ENCODE results near the gene IFIT3.
A peak's percentile ranks its signal among the peaks of the same experiment; 100 is the strongest.
"Not testable (repeated sequence)": the region's sequence is repeated elsewhere in the genome, so short reads cannot be mapped to it uniquely, and the experiment has no call there.

IFIT3 gene

DNA sequence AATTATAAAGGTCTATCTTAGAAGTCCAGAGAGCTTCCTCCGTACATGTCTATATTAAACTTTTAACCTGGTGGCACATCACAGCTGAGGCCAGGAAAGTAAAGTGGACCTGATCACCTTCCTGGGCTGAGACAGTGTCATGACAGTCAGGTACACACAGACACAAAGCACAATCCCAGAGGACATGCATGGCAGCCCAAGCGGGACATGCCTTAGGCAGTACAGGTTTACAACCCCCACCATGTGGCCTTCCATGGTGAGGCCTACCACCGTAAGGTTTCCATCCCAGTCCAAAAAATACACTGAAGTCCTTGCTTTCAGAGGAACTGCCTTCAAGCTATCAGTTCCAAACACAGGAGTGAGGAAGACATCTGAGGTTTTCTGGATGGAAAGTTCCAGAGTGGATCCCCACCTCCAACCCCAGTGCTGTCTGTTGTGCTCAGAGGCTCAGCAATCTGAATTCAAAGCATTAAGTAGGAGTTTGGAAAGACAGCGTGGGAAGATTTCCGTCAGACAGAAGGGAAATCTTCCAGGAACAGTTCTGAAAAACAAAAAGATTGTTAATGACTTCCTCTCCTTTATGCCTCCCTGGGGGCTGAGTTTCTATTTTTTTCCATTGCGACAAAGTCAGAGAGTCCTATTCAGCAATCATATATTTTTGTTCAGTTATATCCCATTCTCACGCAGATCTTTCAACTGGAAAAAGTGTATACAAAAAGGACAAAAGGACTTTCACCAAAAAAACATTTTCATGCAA, 20.1 kb downstream of the IFIT3 start:
- no peak for TF ChIP-seq ZFX (IDR thresholded peaks at IDR 0.05; ENCODE audit: borderline replicate concordance)
- TF ChIP-seq, protein P1, sequence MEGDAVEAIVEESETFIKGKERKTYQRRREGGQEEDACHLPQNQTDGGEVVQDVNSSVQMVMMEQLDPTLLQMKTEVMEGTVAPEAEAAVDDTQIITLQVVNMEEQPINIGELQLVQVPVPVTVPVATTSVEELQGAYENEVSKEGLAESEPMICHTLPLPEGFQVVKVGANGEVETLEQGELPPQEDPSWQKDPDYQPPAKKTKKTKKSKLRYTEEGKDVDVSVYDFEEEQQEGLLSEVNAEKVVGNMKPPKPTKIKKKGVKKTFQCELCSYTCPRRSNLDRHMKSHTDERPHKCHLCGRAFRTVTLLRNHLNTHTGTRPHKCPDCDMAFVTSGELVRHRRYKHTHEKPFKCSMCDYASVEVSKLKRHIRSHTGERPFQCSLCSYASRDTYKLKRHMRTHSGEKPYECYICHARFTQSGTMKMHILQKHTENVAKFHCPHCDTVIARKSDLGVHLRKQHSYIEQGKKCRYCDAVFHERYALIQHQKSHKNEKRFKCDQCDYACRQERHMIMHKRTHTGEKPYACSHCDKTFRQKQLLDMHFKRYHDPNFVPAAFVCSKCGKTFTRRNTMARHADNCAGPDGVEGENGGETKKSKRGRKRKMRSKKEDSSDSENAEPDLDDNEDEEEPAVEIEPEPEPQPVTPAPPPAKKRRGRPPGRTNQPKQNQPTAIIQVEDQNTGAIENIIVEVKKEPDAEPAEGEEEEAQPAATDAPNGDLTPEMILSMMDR (IDR thresholded peaks at IDR 0.05): no peak
- H3K27ac ChIP-seq: no peak overlapping the region

DNA sequence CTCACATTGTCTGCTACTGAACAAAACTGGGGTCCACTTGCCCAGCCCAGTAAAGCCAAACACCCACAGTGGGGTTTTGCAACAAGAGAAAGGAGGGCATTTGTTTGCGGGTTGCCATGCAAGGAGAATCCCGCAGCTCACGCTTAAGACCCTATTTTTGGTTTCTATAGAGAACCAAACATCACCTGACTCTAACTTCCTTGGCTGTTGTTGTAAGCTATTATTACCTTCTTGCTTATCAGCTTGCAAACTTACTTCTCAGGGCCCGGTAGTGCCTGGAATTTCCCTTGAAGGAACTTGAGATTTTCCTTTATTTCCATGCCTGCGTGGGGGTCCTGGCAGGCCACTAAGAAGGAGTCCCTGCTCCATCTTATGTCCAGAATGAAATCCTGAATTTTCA, 20.7 kb downstream of the IFIT3 start:
- TF ChIP-seq, protein P1 (IDR thresholded peaks at IDR 0.05): no peak
- TF ChIP-seq ZFX (IDR thresholded peaks at IDR 0.05; ENCODE audit: borderline replicate concordance): no peak
- H3K27ac ChIP-seq: no peak overlapping the region

DNA sequence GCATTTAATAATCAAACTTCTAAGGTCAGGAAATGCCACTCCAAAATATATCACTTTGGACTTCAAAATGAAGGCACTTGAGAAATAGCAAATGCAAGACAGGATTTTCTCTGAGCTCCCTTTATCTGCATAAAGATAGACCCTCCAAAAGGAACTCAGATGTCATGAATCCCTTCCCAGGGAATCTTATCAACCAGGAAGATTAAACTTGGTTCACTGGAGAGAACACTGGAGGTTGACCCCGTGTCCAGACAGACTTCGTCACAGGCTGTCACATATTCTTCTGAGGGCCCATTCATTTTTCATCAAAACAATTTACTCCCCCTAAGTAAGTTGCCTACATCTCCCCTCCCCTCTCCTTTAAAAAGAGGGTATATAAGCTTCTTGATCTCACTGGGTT, 21.2 kb downstream of the IFIT3 start:
- H3K27ac ChIP-seq: no peak overlapping the region
- TF ChIP-seq ZFX (IDR thresholded peaks at IDR 0.05; ENCODE audit: borderline replicate concordance): no peak
- TF ChIP-seq, protein P1 (IDR thresholded peaks at IDR 0.05): no peak

DNA sequence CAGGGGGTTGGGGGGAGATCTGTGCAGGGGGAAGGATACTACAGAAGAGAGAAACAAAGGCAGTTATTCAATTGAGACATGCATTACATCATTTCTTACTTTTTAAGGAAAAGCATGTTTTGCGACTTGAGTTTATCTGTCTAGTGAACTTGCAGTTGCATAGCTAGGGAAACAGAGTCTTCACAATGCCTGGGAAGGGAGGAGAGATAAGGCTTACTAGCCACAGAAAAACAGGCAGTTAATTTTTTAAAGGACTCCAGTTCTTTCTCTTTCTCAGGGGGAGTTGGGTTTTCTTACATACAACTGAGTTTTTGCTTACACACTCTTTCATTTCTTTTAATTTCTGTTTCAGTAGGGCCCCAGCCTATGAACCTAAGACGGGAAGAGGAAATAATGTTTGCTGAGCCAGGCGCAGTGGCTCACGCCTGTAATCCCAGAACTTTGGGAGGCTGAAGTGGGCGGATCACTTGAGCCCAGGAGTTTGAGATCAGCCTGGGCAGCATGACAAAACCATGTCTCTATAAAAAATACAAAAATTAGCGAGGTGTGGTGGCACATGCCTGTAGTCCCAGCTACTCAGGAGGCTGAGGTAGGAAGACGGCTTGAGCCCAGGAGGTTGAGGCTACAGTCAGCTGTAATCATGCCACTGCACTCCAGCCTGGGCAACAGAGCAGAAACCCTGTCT, 23.0 kb downstream of the IFIT3 start:
- H3K27ac ChIP-seq: not testable (repeated sequence)

DNA sequence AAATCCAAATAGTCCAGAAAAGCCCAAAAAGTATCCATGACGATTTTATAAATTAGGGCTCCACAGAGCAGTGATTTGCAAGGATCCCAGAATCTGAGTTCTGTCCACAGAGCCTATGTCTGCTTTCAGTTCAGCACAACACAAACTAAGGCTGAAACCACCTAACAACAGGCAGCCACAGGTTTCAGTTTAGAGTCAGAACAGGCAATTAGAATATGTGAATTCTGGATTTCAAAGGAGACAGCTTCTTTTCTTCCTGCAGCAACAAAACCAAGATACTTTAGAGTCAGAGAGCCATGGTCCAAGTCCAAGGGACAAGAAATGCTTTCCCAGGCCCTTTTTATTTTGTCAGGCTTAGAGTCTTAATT, 23.6 kb downstream of the IFIT3 start:
- no peak for TF ChIP-seq ZFX (IDR thresholded peaks at IDR 0.05; ENCODE audit: borderline replicate concordance)
- TF ChIP-seq, protein P1 (IDR thresholded peaks at IDR 0.05): no peak
- peak overlapping the region; percentile 30; the same call in 1 of the 2 replicates for H3K27ac ChIP-seq

DNA sequence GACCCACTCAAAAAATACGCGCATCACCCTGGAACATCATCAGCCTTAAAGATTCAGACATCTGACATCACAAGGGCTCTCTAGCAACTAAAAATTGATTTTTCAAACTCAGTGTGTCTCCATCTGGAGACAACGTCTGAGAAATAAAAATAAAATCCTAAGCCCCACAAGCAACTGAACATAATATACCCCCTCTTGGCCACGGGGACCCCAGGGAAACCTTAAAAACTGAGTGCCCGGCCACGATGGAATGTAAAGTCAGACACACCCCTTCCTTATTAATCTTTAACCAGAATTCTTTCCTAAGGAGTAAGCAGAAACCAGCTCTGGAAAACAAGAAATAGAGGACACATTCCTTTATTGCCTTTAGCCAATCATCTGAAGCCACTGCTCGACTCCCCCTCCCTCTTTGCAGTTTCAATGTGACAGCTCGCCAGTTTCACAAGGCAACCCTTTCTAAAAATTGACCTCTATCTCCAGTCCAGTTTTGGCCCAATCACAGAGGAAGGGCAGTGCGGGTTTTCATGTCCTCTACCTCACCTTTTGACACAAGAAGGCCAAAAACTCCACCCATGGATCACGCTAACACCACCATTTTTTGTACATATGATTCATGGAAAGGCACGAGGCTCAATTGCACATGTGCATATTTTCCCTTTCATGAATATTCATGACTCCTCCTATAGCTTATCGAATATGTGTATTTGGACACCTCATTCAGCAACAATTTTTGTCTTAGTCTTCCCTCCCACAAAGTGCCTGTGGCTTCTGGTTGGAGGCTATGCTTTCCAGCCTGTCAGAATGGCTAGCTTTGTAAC, 24.2 kb downstream of the IFIT3 start:
- TF ChIP-seq ZFX (IDR thresholded peaks at IDR 0.05; ENCODE audit: borderline replicate concordance): no peak
- TF ChIP-seq, protein P1 (IDR thresholded peaks at IDR 0.05): no peak
- peak overlapping the region; percentile 30; the same call in 1 of the 2 replicates for H3K27ac ChIP-seq

DNA sequence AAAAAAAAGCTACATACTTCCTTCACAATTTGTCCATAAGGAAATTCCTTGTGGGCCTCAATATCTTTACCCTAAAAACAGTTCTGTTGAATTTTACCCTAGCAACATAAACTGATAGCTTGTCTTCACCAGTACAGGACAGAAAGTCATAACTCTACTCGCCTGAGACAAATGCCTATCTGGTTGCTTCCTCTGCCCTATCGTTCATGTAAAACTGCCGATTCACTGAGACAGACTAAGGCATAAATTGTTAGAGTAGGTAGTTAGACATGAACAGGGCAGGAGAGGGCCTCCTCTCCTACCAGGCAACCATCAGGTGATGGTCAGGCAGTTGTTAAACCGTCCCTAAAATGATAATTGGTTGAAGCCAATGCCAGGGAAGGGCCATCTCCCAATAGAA, 25.0 kb downstream of the IFIT3 start:
- peak overlapping the region; percentile 30; the same call in 1 of the 2 replicates for H3K27ac ChIP-seq
- TF ChIP-seq, protein P1 (IDR thresholded peaks at IDR 0.05): no peak
- TF ChIP-seq ZFX (IDR thresholded peaks at IDR 0.05; ENCODE audit: borderline replicate concordance): no peak

Measured in 22Rv1 (cell line).